ENCODE results near the gene LUC7L.

Gene LUC7L

GRCh38 chr16:247027-247426 lies 17.8 kb upstream of the LUC7L start:
- H3K9me3 ChIP-seq (ENCODE audit: severe bottlenecking): no peaks in the 10 kb centered on the region
- H3K27ac ChIP-seq (ENCODE audit: poor library complexity, severe bottlenecking): no peak overlapping the region
- peaks cover 5% of the 10 kb centered on the region; the same call in 1 of the 2 replicates for H3K36me3 ChIP-seq (ENCODE audit: low read depth)
- DNase-seq (ENCODE audit: low spot score) (no peak), ATAC-seq (ENCODE audit: low read depth) (no peak)
- H3K4me1 ChIP-seq (ENCODE audit: insufficient read depth, poor library complexity, severe bottlenecking): no peaks in the 10 kb centered on the region
- no peak overlapping the region for H3K4me3 ChIP-seq (ENCODE audit: severe bottlenecking)
- H3K27me3 ChIP-seq (ENCODE audit: insufficient read depth, poor library complexity, severe bottlenecking): no peaks in the 10 kb centered on the region
- TF ChIP-seq, protein P1, sequence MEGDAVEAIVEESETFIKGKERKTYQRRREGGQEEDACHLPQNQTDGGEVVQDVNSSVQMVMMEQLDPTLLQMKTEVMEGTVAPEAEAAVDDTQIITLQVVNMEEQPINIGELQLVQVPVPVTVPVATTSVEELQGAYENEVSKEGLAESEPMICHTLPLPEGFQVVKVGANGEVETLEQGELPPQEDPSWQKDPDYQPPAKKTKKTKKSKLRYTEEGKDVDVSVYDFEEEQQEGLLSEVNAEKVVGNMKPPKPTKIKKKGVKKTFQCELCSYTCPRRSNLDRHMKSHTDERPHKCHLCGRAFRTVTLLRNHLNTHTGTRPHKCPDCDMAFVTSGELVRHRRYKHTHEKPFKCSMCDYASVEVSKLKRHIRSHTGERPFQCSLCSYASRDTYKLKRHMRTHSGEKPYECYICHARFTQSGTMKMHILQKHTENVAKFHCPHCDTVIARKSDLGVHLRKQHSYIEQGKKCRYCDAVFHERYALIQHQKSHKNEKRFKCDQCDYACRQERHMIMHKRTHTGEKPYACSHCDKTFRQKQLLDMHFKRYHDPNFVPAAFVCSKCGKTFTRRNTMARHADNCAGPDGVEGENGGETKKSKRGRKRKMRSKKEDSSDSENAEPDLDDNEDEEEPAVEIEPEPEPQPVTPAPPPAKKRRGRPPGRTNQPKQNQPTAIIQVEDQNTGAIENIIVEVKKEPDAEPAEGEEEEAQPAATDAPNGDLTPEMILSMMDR (IDR thresholded peaks at IDR 0.05; ENCODE audit: poor library complexity, severe bottlenecking): no peak

- TF ChIP-seq, protein P1 (IDR thresholded peaks at IDR 0.05; ENCODE audit: poor library complexity, severe bottlenecking): no peak
- Histone ChIP-seq H3K9me3 (ENCODE audit: severe bottlenecking) (no peaks in the 10 kb centered on the region), H3K4me3 (ENCODE audit: severe bottlenecking) (no peak overlapping the region), H3K4me1 (ENCODE audit: insufficient read depth, poor library complexity, severe bottlenecking) (no peaks in the 10 kb centered on the region), H3K27ac (ENCODE audit: poor library complexity, severe bottlenecking) (no peak overlapping the region), H3K36me3 (ENCODE audit: low read depth) (peaks cover under 1% of the 10 kb centered on the region; the same call in 1 of the 2 replicates), H3K27me3 (ENCODE audit: insufficient read depth, poor library complexity, severe bottlenecking) (no peaks in the 10 kb centered on the region)
- ATAC-seq (ENCODE audit: low read depth) (no peak), DNase-seq (ENCODE audit: low spot score) (no peak)
These were observed 15.9 kb upstream of the LUC7L start for GRCh38 chr16:245105-245504.

DNA sequence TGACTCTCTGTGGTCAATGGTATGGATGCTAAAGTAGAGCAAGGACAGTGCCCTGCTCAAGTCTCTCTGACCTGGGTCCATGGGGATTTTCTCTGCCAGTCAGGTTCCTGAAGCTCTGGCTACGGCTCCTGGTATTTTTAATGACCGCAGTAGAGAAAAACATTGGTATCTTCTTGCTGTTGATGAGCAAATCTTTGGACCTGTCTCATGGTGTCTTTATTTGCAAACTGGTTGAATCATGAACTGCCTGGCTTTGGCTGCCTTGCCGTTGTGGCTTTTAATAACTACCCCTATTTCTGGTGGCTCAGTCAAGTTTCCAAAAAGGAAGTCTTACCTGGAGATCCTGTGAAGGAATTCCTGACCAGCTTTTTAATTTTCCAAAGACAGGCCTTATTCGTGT lies 14.1 kb upstream of the LUC7L start:
- no peak for ATAC-seq (ENCODE audit: low read depth)
- H3K4me3 ChIP-seq (ENCODE audit: severe bottlenecking): no peak overlapping the region

GRCh38 chr16:242281-242680 lies 13.0 kb upstream of the LUC7L start:
- no peaks in the 10 kb centered on the region for H3K27me3 ChIP-seq (ENCODE audit: insufficient read depth, poor library complexity, severe bottlenecking)
- H3K4me1 ChIP-seq (ENCODE audit: insufficient read depth, poor library complexity, severe bottlenecking): no peaks in the 10 kb centered on the region
- H3K36me3 ChIP-seq (ENCODE audit: low read depth): no peaks in the 10 kb centered on the region
- DNase-seq (ENCODE audit: low spot score): no peak
- H3K27ac ChIP-seq (ENCODE audit: poor library complexity, severe bottlenecking): no peak overlapping the region
- ATAC-seq (ENCODE audit: low read depth): no peak
- no peak overlapping the region for H3K4me3 ChIP-seq (ENCODE audit: severe bottlenecking)
- TF ChIP-seq, protein P1 (IDR thresholded peaks at IDR 0.05; ENCODE audit: poor library complexity, severe bottlenecking): no peak
- no peaks in the 10 kb centered on the region for H3K9me3 ChIP-seq (ENCODE audit: severe bottlenecking)

More for the DNA sequence above, 14.1 kb upstream of the LUC7L start:
- DNase-seq (ENCODE audit: low spot score): no peak
- TF ChIP-seq, protein P1 (IDR thresholded peaks at IDR 0.05; ENCODE audit: poor library complexity, severe bottlenecking): no peak
- Histone ChIP-seq H3K27ac (ENCODE audit: poor library complexity, severe bottlenecking) (no peak overlapping the region), H3K9me3 (ENCODE audit: severe bottlenecking) (no peaks in the 10 kb centered on the region), H3K36me3 (ENCODE audit: low read depth) (no peaks in the 10 kb centered on the region), H3K27me3 (ENCODE audit: insufficient read depth, poor library complexity, severe bottlenecking) (no peaks in the 10 kb centered on the region), H3K4me1 (ENCODE audit: insufficient read depth, poor library complexity, severe bottlenecking) (no peaks in the 10 kb centered on the region)

GRCh38 chr16:240559-240958 lies 11.3 kb upstream of the LUC7L start:
- Histone ChIP-seq H3K4me1 (ENCODE audit: insufficient read depth, poor library complexity, severe bottlenecking) (no peaks in the 10 kb centered on the region), H3K9me3 (ENCODE audit: severe bottlenecking) (no peaks in the 10 kb centered on the region), H3K27me3 (ENCODE audit: insufficient read depth, poor library complexity, severe bottlenecking) (no peaks in the 10 kb centered on the region), H3K36me3 (ENCODE audit: low read depth) (no peaks in the 10 kb centered on the region), H3K4me3 (ENCODE audit: severe bottlenecking) (no peak overlapping the region), H3K27ac (ENCODE audit: poor library complexity, severe bottlenecking) (no peak overlapping the region)
- no peak for DNase-seq (ENCODE audit: low spot score)
- no peak for ATAC-seq (ENCODE audit: low read depth)
- TF ChIP-seq, protein P1 (IDR thresholded peaks at IDR 0.05; ENCODE audit: poor library complexity, severe bottlenecking): no peak

Data from RWPE2 (cell line).